ENCODE data around the gene MYOF.

The MYOF gene, protein sequence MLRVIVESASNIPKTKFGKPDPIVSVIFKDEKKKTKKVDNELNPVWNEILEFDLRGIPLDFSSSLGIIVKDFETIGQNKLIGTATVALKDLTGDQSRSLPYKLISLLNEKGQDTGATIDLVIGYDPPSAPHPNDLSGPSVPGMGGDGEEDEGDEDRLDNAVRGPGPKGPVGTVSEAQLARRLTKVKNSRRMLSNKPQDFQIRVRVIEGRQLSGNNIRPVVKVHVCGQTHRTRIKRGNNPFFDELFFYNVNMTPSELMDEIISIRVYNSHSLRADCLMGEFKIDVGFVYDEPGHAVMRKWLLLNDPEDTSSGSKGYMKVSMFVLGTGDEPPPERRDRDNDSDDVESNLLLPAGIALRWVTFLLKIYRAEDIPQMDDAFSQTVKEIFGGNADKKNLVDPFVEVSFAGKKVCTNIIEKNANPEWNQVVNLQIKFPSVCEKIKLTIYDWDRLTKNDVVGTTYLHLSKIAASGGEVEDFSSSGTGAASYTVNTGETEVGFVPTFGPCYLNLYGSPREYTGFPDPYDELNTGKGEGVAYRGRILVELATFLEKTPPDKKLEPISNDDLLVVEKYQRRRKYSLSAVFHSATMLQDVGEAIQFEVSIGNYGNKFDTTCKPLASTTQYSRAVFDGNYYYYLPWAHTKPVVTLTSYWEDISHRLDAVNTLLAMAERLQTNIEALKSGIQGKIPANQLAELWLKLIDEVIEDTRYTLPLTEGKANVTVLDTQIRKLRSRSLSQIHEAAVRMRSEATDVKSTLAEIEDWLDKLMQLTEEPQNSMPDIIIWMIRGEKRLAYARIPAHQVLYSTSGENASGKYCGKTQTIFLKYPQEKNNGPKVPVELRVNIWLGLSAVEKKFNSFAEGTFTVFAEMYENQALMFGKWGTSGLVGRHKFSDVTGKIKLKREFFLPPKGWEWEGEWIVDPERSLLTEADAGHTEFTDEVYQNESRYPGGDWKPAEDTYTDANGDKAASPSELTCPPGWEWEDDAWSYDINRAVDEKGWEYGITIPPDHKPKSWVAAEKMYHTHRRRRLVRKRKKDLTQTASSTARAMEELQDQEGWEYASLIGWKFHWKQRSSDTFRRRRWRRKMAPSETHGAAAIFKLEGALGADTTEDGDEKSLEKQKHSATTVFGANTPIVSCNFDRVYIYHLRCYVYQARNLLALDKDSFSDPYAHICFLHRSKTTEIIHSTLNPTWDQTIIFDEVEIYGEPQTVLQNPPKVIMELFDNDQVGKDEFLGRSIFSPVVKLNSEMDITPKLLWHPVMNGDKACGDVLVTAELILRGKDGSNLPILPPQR (N-terminal part only)

GRCh38 chr10:93482145-93482834 is at the start of gene MYOF:
Gene MYOF (minus strand): TSS chr10:93482334. CDS start chr10:93482194, 140 bp downstream.
- DNase-seq, result peak; percentile 31

- no peak for DNase-seq
These were observed 36.4 kb upstream of the MYOF start for GRCh38 chr10:93518531-93518930.

DNA sequence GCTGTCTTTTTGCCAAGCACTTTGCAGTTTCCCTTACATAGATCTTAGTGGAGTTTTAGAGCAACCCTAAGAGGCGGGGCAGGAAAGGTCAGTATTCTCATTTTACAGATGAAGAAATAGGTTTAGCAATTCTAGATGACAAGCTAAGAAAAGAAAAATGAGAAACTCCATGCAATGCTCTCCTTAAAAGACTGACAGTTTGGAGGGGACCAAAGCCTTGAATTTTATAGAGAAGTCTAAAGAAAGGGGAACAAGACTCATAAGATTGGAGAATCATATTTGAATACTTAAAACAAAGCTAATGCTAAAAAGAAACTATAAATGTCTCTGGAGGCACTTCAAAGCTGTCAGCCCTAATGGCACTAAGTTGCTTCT is 33.9 kb upstream of the MYOF start:
- no peak for DNase-seq

DNA sequence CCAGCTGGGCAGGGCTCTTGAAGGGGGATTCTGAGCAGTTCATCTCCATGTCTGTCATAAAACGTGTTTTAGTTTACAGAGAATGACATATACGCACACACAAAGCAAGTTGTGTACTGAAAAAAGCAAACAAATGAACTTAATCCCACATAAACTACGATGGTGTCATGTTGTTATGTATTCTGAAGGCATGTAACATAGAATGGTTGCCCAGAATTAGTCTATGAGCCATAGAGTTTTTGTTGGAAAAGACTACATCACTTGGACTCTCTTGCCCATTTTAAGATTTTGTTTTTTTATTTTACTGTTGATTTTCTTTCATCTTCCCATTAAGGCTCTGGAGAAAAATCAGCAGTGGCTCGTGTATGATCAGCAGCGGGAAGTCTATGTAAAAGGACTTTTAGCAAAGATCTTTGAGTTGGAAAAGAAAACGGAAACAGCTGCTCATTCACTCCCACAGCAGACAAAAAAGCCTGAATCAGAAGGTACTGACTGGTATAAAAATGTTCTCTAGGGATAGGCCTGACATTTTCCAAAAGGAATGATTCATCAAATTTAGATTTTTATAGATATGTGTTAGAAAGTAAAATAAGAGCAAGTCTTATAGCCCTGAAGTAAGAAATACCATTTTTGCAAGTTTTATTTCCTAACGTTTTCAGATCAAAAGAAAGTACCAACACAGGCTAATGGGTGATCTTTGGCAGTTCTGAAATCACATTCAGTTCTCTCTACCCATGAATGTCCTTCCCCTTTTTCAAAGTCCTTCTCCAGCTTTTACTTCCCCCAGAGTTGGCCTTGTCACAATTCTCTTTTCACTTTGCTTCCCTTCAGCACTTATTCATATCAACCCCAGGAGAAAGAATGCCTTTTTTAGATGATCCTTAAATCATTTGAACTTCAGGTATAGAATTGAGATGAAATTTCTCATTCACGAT is 33.2 kb upstream of the MYOF start:
- no peak for DNase-seq

DNA sequence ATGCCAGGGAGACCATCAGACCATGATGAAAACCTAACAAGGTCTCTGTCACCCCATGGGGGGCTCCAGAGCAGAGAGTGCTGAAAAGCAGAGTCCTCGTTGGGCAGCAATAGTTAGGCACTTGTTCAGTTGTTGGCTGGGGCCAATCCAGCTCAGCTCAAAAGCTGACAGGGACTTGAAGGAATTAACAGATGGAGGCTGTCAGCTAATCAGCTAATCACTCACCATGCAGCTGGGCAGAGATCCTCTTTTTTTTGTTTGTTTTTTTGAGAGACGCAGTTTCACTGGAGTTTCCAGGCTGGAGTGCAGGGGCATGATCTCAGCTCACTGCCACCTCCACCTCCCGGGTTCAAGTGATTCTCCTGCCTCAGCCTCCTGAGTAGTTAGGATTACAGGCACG is 32.4 kb upstream of the MYOF start:
- no peak for DNase-seq

- DNase-seq, result no peak
These were observed 31.0 kb upstream of the MYOF start for GRCh38 chr10:93513091-93513490.

- no peak for DNase-seq
These were observed 30.4 kb upstream of the MYOF start for GRCh38 chr10:93512565-93512964.

DNA sequence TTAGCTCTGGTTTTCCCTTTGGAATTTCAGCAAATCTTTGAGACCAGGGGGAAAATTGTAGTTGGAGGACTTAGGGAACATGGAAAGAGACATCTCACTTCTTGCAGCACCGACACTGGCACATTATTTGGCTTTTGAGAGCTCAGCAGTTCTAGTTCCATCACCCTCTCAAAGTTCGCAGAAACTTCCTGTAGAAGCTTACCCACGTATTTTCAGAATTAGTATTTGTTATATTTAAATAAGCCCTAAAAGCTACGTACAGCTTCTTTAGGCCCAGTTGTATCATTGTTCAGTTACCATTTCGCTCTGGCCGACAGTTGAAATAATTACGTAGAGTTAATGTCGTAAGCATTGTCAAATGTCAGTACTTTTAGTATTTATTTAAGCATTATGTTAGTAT is 27.7 kb upstream of the MYOF start:
- no peak for DNase-seq

DNA sequence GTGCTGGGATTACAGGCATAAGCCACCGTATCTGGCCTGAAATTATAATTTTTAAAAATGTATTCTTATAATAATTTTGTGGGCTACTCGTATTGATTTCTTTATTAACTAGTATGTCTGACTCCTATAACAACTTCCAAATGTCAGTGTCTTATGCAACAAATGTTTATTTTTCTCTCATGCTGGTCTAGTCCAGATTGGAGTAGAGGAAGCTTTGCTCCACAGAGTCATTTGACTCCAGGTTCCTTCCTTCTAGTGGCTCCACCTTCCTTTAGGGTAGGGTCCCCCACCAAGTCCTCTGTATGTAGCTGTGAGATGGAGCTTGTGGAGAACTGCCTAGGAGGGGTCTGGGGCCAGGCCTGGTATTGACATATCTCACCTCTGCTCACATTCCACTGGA is 22.9 kb upstream of the MYOF start:
- no peak for DNase-seq

DNA sequence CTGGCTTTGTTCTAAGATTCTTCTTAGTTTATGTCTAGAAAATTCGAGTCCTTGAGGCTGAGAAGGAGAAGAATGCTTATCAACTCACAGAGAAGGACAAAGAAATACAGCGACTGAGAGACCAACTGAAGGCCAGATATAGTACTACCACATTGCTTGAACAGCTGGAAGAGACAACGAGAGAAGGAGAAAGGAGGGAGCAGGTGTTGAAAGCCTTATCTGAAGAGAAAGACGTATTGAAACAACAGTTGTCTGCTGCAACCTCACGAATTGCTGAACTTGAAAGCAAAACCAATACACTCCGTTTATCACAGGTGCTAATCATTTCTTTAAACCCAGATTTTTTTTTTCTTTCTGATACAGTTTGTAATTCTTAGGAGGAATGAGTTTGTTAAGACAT is 20.9 kb upstream of the MYOF start:
- no peak for DNase-seq

- DNase-seq, result no peak
These were observed 19.5 kb upstream of the MYOF start for GRCh38 chr10:93501650-93502049.

- no peak for DNase-seq
These were observed 16.0 kb upstream of the MYOF start for GRCh38 chr10:93498166-93498565.

DNA sequence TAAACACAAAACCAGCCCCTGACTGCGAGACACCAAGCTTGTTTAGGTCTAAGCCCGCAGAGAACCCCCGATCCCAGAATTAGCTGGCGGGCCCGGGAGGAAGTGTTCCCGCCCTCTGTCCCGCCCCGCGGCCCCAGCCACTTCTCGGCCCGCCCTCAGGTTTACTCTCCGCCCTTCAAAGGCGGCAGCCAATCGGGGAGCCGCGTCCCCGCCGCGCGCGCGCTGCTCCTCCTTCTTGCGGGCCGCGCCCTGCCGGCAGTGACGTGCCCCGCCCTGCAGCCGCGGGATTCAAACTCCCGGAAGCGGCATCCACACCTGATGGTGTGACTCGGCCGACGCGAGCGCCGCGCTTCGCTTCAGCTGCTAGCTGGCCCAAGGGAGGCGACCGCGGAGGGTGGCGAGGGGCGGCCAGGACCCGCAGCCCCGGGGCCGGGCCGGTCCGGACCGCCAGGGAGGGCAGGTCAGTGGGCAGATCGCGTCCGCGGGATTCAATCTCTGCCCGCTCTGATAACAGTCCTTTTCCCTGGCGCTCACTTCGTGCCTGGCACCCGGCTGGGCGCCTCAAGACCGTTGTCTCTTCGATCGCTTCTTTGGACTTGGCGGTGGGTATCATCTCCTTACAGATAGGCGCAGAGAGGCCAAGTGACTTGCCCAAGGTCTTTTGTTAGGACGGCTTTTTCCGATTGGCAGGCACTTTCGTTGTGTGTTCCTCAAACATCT is 14.3 kb upstream of the MYOF start, which contains the start of gene CEP55:
Gene CEP55 (plus strand): TSS at position 291 of the 720 bp plus-strand sequence. CDS start 3,440 bp downstream, outside the sequence.
- DNase-seq, result peak; percentile 93

GRCh38 chr10:93495654-93496321 is 13.7 kb upstream of the MYOF start:
- DNase-seq, result peak; percentile 8

DNA sequence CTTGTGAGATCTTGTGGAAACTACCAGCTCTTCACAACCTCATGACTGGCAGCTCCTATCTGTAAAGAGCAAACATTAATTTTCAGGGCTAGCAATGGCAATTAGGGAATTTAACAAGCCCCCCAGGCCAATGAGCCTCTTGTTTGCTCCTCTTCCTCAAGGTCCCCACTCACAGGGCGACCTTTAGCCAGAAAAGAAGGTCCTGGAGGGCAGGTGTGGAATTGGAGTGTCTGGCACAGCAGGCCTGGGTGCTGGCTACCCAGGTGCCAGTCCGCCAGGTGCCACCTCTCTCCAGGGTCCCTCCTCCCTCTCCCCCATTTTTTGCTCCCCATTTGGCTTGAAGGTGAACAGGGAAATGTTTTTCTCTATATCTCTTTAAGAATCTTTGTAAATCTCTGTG is 12.4 kb upstream of the MYOF start:
- DNase-seq, result no peak

GRCh38 chr10:93493162-93493561 is 11.0 kb upstream of the MYOF start:
- DNase-seq, result no peak

GRCh38 chr10:93491602-93492121 is 9.5 kb upstream of the MYOF start:
- no peak for DNase-seq

DNA sequence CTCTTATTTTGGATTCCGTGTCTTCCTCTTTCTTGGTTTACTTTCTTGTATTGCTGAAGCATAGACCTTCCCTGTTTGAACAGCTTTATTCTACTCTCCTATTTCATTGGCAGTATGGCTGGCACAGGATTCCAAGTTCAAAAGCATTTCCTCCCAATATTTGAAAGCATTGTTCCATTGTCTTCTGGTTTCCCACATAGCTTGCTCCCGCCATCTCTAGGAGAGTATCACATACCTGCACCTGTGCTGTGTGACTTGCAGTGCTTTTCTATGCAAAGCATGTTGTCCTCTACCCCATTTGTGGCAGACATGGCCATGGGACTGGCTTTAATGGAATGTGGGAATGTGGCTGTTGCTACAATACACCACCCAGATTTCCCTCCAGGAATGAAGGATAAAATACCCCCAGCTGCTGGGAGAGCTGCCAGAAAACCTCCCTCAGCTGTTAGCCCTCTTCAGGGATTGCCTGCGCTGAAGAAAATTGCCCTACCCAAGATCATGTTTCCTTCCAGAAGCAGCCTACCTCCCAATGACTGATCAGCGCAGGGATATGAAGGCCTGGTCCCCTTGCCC is 6.9 kb upstream of the MYOF start:
- no peak for DNase-seq

GRCh38 chr10:93485690-93486089 is 3.6 kb upstream of the MYOF start:
- DNase-seq, result no peak

Measured in activated gamma-delta T cell treated with Interleukin-2 at 50 U/mL for 16 hours (primary cell).